Liver (tissue), 3 donors: ENCODE measurements around the gene LCT.

Experiments
- CTCF ChIP-seq: fragments of 150-350 bp; IDR thresholded peaks from 2 replicates; pipeline ENCODE4 v1.5.1; 2017; ENCODE audit warnings: improper control_type of control experiment, low read depth, low read length; ENCODE audit not compliant: missing input control
- EGR1 ChIP-seq, 2 donors: IDR thresholded peaks; 2 replicates each; pipeline ENCODE4 v1.6.1; 2016 to 2018; ENCODE audit warnings: antibody characterized with exemption in 2 of 2, low read depth in 2 of 2
- FOXA1 ChIP-seq: IDR thresholded peaks from 2 replicates; pipeline ENCODE4 v1.6.1; 2016; ENCODE audit warnings: antibody characterized with exemption
- HNF4A ChIP-seq, 2 donors: conservative IDR thresholded peaks; 2 replicates each; pipeline ENCODE4 v1.6.1; 2016; ENCODE audit warnings: antibody characterized with exemption in 2 of 2, mild to moderate bottlenecking in 2 of 2
- JUND ChIP-seq, 2 donors: IDR thresholded peaks; 2 replicates each; pipeline ENCODE4 v1.6.1; 2016; ENCODE audit warnings: antibody characterized with exemption in 2 of 2
- MAX ChIP-seq: IDR thresholded peaks from 2 replicates; pipeline ENCODE4 v1.6.1; 2016; ENCODE audit warnings: antibody characterized with exemption
- NR2F2 ChIP-seq: IDR thresholded peaks from 2 replicates; pipeline ENCODE4 v1.6.1; 2016; ENCODE audit warnings: antibody characterized with exemption
- RAD21 ChIP-seq, 2 donors: IDR thresholded peaks; 2 replicates each; pipeline ENCODE4 v1.6.1; 2016; ENCODE audit warnings: antibody characterized with exemption in 2 of 2, mild to moderate bottlenecking in 2 of 2
- REST ChIP-seq: IDR thresholded peaks from 2 replicates; pipeline ENCODE4 v1.6.1; 2016; ENCODE audit warnings: antibody characterized with exemption, mild to moderate bottlenecking
- RXRA ChIP-seq, 2 donors: IDR thresholded peaks; 2 replicates each; pipeline ENCODE4 v1.6.1; 2017 to 2018; ENCODE audit warnings: antibody characterized with exemption in 2 of 2, mild to moderate bottlenecking in 1 of 2
- SP1 ChIP-seq: IDR thresholded peaks from 2 replicates; pipeline ENCODE4 v1.6.1; 2018; ENCODE audit warnings: antibody characterized with exemption, mild to moderate bottlenecking
- TAF1 ChIP-seq: conservative IDR thresholded peaks from 2 replicates; pipeline ENCODE4 v1.6.1; 2016; ENCODE audit warnings: antibody characterized with exemption, mild to moderate bottlenecking
- YY1 ChIP-seq: IDR thresholded peaks from 2 replicates; pipeline ENCODE4 v1.6.1; 2016; ENCODE audit warnings: antibody characterized with exemption, mild to moderate bottlenecking
- ZBTB33 ChIP-seq: IDR thresholded peaks from 2 replicates; pipeline ENCODE4 v1.6.1; 2016; ENCODE audit warnings: antibody characterized with exemption
- donor health status: healthy.
- donor health status: healthy.

- no peak for TF ChIP-seq MAX
- TF ChIP-seq RAD21 (IDR thresholded peaks at IDR 0.05), result no peak
- no peak for TF ChIP-seq TAF1
- TF ChIP-seq CTCF, result no peak
- TF ChIP-seq ZBTB33, result no peak
- TF ChIP-seq YY1, result no peak
- TF ChIP-seq RXRA (IDR thresholded peaks at IDR 0.05), result no peak
- no peak for TF ChIP-seq HNF4A (conservative IDR thresholded peaks at IDR 0.05)
- no peak for TF ChIP-seq SP1
- TF ChIP-seq FOXA1, result no peak
- no peak for TF ChIP-seq NR2F2
- no peak for TF ChIP-seq REST
- TF ChIP-seq EGR1 (IDR thresholded peaks at IDR 0.05; ENCODE audit: low read depth in 2 of 2), result no peak
- no peak for TF ChIP-seq JUND (IDR thresholded peaks at IDR 0.05)
Measured at GRCh38 chr2:135756692-135757091, 80.3 kb downstream of the LCT start.
